22Rv1 (cell line): ENCODE results near the gene DGCR2.

Experiments
- ZFX ChIP-seq: fragments of 450-650 bp; IDR thresholded peaks from 2 replicates; pipeline ENCODE4 v1.6.1; 2017; ENCODE audit warnings: antibody characterized with exemption, borderline replicate concordance
- TF ChIP-seq, protein P1 (sequence below): fragments of 450-650 bp; IDR thresholded peaks from 2 replicates; pipeline ENCODE4 v1.5.1; 2017; ENCODE audit warnings: mild to moderate bottlenecking

DNA sequence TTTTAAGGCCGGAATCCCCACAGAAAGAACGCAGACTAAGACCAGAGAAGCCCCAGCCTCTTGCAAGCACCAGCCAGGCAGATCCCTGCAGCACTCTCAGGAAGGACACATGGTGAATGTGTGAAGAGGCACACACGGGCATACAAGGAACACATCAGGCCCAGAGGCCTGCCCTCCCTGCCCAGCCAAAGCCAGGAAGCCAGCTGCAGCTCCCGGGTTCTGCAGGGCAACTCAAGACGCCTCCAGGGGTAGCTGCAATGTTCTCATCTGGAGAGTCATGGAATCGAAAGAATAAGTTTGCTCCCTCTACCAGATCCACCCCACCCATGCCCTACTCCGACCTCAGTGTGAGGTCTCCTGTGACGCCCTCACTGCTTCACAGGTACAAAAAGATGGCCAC, 2.3 kb downstream of the DGCR2 start:
- TF ChIP-seq, protein P1, sequence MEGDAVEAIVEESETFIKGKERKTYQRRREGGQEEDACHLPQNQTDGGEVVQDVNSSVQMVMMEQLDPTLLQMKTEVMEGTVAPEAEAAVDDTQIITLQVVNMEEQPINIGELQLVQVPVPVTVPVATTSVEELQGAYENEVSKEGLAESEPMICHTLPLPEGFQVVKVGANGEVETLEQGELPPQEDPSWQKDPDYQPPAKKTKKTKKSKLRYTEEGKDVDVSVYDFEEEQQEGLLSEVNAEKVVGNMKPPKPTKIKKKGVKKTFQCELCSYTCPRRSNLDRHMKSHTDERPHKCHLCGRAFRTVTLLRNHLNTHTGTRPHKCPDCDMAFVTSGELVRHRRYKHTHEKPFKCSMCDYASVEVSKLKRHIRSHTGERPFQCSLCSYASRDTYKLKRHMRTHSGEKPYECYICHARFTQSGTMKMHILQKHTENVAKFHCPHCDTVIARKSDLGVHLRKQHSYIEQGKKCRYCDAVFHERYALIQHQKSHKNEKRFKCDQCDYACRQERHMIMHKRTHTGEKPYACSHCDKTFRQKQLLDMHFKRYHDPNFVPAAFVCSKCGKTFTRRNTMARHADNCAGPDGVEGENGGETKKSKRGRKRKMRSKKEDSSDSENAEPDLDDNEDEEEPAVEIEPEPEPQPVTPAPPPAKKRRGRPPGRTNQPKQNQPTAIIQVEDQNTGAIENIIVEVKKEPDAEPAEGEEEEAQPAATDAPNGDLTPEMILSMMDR, result no peak
- no peak for TF ChIP-seq ZFX
